ENCODE data around the gene CDH11.

CDH11 gene

DNA sequence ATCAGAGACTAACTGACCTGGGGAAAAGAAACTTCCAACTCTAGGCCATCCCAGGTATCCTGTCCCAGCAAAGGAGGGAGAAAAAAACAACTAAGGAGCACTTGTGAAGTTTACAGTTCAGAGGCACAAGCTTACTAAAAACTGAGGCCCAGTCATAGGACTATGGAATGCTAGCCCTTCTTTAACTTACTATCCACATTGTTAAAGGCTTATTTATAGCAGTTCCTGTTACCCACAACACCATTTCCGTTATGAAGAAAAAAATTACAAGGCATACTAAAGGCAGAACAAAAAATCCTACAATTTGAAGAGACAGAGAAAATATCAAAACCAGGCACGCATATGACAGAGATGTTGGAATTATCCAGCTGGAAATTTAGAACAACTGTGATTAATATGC, 159.1 kb downstream of the CDH11 start:
- no peaks in the 10 kb centered on the region for H3K36me3 ChIP-seq (ENCODE audit: control insufficient read depth, insufficient read depth, low read length)
- H3K27me3 ChIP-seq (ENCODE audit: control insufficient read depth, insufficient read depth, low read length) = no peaks in the 10 kb centered on the region
- H3K9me3 ChIP-seq (ENCODE audit: control insufficient read depth, insufficient read depth, low read depth, low read length) = no peaks in the 10 kb centered on the region
- H3K27ac ChIP-seq (ENCODE audit: low read depth, low read length) = no peak overlapping the region
- no peaks in the 10 kb centered on the region for H3K4me1 ChIP-seq (ENCODE audit: control insufficient read depth, insufficient read depth, low read length)
- no peak overlapping the region for H3K9ac ChIP-seq (ENCODE audit: low read length)
- no peak overlapping the region for H3K4me3 ChIP-seq (ENCODE audit: low read depth, low read length)

DNA sequence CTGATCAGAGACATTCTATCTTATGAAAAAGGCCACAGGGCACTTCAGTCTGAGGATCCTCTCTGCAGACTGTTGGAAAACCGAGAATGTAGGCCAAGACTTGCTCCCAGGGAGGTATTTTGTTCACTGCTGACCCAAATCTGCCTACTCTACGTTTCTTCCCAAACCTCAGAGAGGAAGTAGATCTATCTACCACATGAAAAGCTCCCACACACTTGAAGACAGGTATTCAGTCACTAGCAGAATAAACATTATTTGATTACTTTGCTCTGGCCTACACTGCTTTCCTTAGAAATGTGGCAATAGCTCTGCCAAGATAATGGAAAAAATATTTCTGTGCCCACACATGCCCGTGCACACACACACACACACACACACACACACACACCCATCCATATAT, 164.6 kb downstream of the CDH11 start:
- Histone ChIP-seq H3K36me3 (ENCODE audit: control insufficient read depth, insufficient read depth, low read length) (no peaks in the 10 kb centered on the region; the same call in 1 of the 2 replicates), H3K9ac (ENCODE audit: low read length) (no peak overlapping the region), H3K4me3 (ENCODE audit: low read depth, low read length) (no peak overlapping the region)

DNA sequence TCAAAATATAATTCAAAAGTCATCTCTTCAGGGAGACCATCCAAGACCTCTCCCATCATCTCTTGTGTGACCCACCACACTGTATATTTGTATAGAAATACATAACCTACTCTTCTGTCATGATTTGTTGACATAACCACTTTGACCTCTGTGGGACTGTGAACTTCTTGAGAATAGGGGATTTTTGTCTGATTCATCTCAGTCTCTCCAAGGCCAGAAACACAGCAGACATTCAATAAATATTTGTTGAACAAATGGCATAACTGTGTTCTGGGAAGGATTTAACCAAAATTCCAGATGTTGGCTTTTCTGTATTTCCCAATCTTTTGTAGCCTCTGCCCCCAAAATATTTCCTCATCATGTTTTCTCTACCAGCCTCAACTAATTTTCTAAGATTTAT, 169.7 kb downstream of the CDH11 start:
- no peaks in the 10 kb centered on the region for H3K9me3 ChIP-seq (ENCODE audit: control insufficient read depth, insufficient read depth, low read depth, low read length)
- H3K27me3 ChIP-seq (ENCODE audit: control insufficient read depth, insufficient read depth, low read length) = no peaks in the 10 kb centered on the region
- no peaks in the 10 kb centered on the region; the same call in 1 of the 2 replicates for H3K36me3 ChIP-seq (ENCODE audit: control insufficient read depth, insufficient read depth, low read length)
- no peak overlapping the region for H3K27ac ChIP-seq (ENCODE audit: low read depth, low read length)
- no peak overlapping the region for H3K4me3 ChIP-seq (ENCODE audit: low read depth, low read length)
- no peak overlapping the region for H3K9ac ChIP-seq (ENCODE audit: low read length)
- H3K4me1 ChIP-seq (ENCODE audit: control insufficient read depth, insufficient read depth, low read length) = no peaks in the 10 kb centered on the region

More for the DNA sequence above, 164.6 kb downstream of the CDH11 start:
- Histone ChIP-seq H3K4me1 (ENCODE audit: control insufficient read depth, insufficient read depth, low read length) (no peaks in the 10 kb centered on the region), H3K27me3 (ENCODE audit: control insufficient read depth, insufficient read depth, low read length) (no peaks in the 10 kb centered on the region), H3K27ac (ENCODE audit: low read depth, low read length) (no peak overlapping the region), H3K9me3 (ENCODE audit: control insufficient read depth, insufficient read depth, low read depth, low read length) (no peaks in the 10 kb centered on the region)

DNA sequence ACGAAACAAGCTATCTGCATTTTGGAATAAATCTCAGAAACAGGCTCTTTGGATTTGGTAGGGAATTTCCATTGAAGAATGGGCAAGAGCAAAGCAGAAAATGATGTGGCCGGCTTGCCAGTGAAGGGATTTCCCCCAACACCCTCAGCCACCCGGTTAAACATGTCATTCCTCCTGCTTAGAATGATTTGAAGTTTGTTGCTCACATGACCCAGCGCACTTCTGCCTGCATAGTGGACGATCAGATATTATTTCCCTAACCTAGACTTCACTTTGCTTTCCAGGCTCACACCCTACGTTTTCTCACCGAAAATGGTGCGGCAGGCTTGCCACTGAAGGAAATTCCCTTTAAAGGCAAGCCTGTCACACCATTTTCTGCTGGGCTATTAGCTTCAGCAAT, 170.7 kb downstream of the CDH11 start:
- Histone ChIP-seq H3K9ac (ENCODE audit: low read length) (no peak overlapping the region), H3K36me3 (ENCODE audit: control insufficient read depth, insufficient read depth, low read length) (no peaks in the 10 kb centered on the region; the same call in 1 of the 2 replicates), H3K27me3 (ENCODE audit: control insufficient read depth, insufficient read depth, low read length) (no peaks in the 10 kb centered on the region), H3K9me3 (ENCODE audit: control insufficient read depth, insufficient read depth, low read depth, low read length) (no peaks in the 10 kb centered on the region), H3K4me1 (ENCODE audit: control insufficient read depth, insufficient read depth, low read length) (no peaks in the 10 kb centered on the region), H3K27ac (ENCODE audit: low read depth, low read length) (no peak overlapping the region), H3K4me3 (ENCODE audit: low read depth, low read length) (no peak overlapping the region)

DNA sequence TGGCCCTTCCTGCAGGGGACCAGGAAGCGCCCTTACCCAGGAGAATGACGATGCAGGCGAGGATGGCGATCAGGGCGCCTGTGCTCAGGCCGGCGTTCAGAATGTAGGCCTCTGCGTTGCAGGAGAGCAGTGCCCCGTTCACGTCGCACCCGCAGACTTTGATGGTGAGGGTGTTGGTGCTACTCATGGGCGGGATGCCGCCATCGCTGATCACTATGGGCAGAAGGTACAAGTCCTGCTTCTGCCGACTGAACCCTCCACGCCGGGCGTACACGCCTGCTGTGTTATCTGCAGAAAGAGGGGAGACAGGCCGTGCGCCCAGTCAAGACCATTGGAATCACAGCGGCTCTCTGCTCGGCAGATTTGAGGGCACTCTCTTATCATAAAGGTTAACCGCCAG, 171.1 kb downstream of the CDH11 start:
- no peak overlapping the region for H3K9ac ChIP-seq (ENCODE audit: low read length)
- H3K9me3 ChIP-seq (ENCODE audit: control insufficient read depth, insufficient read depth, low read depth, low read length) = no peaks in the 10 kb centered on the region
- no peaks in the 10 kb centered on the region for H3K27me3 ChIP-seq (ENCODE audit: control insufficient read depth, insufficient read depth, low read length)
- H3K27ac ChIP-seq (ENCODE audit: low read depth, low read length) = no peak overlapping the region
- no peaks in the 10 kb centered on the region; the same call in 1 of the 2 replicates for H3K36me3 ChIP-seq (ENCODE audit: control insufficient read depth, insufficient read depth, low read length)
- no peak overlapping the region for H3K4me3 ChIP-seq (ENCODE audit: low read depth, low read length)
- H3K4me1 ChIP-seq (ENCODE audit: control insufficient read depth, insufficient read depth, low read length) = no peaks in the 10 kb centered on the region

DNA sequence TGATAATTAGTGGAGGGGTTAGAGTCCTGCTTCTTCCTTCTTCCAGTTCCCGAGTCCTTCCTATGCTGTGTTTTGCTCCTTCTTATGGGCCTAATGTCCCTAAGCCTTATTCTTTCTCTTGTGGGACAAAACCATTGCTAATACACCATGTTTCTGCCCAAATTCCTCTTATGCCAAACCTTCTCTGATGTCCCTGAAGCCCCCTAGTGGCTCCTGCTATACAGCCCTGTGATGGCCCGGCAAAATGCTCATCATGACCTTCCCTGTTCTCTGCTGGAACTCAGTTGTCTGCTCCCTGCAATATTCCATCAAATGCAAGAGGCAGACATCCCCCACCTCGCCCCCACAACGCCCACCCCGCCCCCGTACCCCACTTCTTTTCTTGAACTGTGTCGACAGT, 171.6 kb downstream of the CDH11 start:
- no peaks in the 10 kb centered on the region for H3K27me3 ChIP-seq (ENCODE audit: control insufficient read depth, insufficient read depth, low read length)
- H3K4me1 ChIP-seq (ENCODE audit: control insufficient read depth, insufficient read depth, low read length) = no peaks in the 10 kb centered on the region
- H3K9ac ChIP-seq (ENCODE audit: low read length) = no peak overlapping the region
- no peaks in the 10 kb centered on the region for H3K9me3 ChIP-seq (ENCODE audit: control insufficient read depth, insufficient read depth, low read depth, low read length)
- H3K27ac ChIP-seq (ENCODE audit: low read depth, low read length) = no peak overlapping the region
- H3K36me3 ChIP-seq (ENCODE audit: control insufficient read depth, insufficient read depth, low read length) = no peaks in the 10 kb centered on the region; the same call in 1 of the 2 replicates
- H3K4me3 ChIP-seq (ENCODE audit: low read depth, low read length) = no peak overlapping the region

DNA sequence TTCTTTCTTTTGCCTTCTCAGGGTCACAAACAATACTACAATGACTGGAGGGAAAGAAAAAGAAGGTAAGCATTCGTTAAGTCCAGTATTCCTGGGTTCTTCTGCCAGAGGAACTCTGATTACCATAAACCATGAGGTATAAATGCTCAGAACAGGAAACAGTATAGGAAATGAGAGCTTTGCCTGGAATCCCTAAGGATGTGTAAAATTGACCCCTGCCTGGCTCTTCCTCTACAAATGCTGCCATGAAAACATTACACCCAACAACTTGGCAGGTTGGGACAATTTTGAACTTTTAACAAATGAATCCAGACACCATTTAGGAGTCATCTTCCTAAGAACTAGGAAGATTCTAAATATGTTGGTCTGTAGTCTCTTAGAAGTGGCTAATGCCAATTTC, 173.8 kb downstream of the CDH11 start:
- no peaks in the 10 kb centered on the region for H3K9me3 ChIP-seq (ENCODE audit: control insufficient read depth, insufficient read depth, low read depth, low read length)
- H3K4me3 ChIP-seq (ENCODE audit: low read depth, low read length) = no peak overlapping the region
- H3K27me3 ChIP-seq (ENCODE audit: control insufficient read depth, insufficient read depth, low read length) = no peaks in the 10 kb centered on the region
- no peaks in the 10 kb centered on the region; the same call in 1 of the 2 replicates for H3K36me3 ChIP-seq (ENCODE audit: control insufficient read depth, insufficient read depth, low read length)
- no peak overlapping the region for H3K9ac ChIP-seq (ENCODE audit: low read length)
- H3K27ac ChIP-seq (ENCODE audit: low read depth, low read length) = no peak overlapping the region
- no peaks in the 10 kb centered on the region for H3K4me1 ChIP-seq (ENCODE audit: control insufficient read depth, insufficient read depth, low read length)

DNA sequence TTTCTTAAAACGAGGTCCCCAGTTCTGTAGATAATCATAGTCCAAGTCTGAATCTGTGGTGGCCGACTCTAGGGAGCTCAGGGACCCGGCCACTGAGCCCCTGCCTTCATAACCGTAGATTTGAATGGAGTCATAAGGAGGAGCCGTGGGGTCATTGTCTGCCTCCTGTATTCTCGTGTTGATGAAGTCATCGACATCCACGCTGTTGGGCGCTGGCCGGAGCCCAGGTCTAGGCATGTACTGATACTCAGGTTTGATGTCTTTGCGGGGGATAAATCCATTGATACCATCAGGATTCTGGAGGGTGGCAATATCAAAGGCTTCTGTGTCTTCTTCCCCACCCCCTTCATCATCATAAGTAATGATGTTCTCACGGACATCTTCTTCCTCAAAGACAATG, 174.2 kb downstream of the CDH11 start:
- Histone ChIP-seq H3K9me3 (ENCODE audit: control insufficient read depth, insufficient read depth, low read depth, low read length) (no peaks in the 10 kb centered on the region), H3K27me3 (ENCODE audit: control insufficient read depth, insufficient read depth, low read length) (no peaks in the 10 kb centered on the region), H3K4me1 (ENCODE audit: control insufficient read depth, insufficient read depth, low read length) (no peaks in the 10 kb centered on the region), H3K9ac (ENCODE audit: low read length) (no peak overlapping the region), H3K36me3 (ENCODE audit: control insufficient read depth, insufficient read depth, low read length) (no peaks in the 10 kb centered on the region; the same call in 1 of the 2 replicates), H3K27ac (ENCODE audit: low read depth, low read length) (no peak overlapping the region), H3K4me3 (ENCODE audit: low read depth, low read length) (no peak overlapping the region)

DNA sequence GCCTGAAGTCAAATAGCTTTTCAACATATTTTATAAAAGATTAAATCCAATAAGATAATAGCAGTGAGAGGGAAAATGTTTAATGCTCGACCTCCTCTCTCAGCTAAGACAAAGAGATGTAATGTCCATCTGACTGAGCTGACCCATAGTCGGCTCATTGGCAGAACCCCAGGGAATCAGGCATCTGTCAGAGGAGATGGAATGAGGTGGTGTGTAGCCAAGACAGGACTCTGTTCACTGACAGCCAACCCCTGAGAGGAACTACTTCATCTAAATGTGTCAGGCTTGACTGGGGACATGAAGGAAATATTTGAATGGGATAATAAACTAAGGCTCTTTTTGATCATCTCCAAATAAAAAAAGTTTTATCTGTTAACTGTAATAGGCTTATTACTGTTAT, 188.0 kb downstream of the CDH11 start:
- no peak overlapping the region for H3K9ac ChIP-seq (ENCODE audit: low read length)
- H3K4me3 ChIP-seq (ENCODE audit: low read depth, low read length) = no peak overlapping the region
- no peaks in the 10 kb centered on the region for H3K4me1 ChIP-seq (ENCODE audit: control insufficient read depth, insufficient read depth, low read length)
- H3K9me3 ChIP-seq (ENCODE audit: control insufficient read depth, insufficient read depth, low read depth, low read length) = no peaks in the 10 kb centered on the region
- no peaks in the 10 kb centered on the region for H3K36me3 ChIP-seq (ENCODE audit: control insufficient read depth, insufficient read depth, low read length)
- no peaks in the 10 kb centered on the region for H3K27me3 ChIP-seq (ENCODE audit: control insufficient read depth, insufficient read depth, low read length)
- H3K27ac ChIP-seq (ENCODE audit: low read depth, low read length) = no peak overlapping the region

DNA sequence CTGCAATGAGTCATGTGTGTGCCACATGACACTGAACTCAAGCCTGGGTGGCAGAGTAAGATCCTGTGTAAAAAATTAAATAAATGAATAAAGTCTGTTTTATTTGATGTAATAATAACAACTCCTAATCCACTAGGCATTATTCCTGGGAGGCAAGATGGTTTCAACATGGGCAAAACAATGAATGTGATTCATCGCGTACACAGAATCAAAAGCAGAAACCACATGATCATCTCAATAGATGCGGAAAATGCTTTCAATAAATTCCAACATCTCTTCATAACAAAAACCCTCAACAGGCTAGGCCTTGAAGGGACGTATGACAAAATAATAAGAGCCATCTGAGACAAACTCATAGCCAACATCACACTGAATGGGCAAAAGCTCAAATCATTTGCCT, 195.4 kb downstream of the CDH11 start:
- H3K4me1 ChIP-seq (ENCODE audit: control insufficient read depth, insufficient read depth, low read length) = no peaks in the 10 kb centered on the region
- H3K4me3 ChIP-seq (ENCODE audit: low read depth, low read length) = no peak overlapping the region
- H3K9ac ChIP-seq (ENCODE audit: low read length) = no peak overlapping the region
- H3K36me3 ChIP-seq (ENCODE audit: control insufficient read depth, insufficient read depth, low read length) = no peaks in the 10 kb centered on the region
- H3K9me3 ChIP-seq (ENCODE audit: control insufficient read depth, insufficient read depth, low read depth, low read length) = peaks cover 15% of the 10 kb centered on the region
- no peak overlapping the region for H3K27ac ChIP-seq (ENCODE audit: low read depth, low read length)
- H3K27me3 ChIP-seq (ENCODE audit: control insufficient read depth, insufficient read depth, low read length) = no peaks in the 10 kb centered on the region; the same call in 1 of the 2 replicates

DNA sequence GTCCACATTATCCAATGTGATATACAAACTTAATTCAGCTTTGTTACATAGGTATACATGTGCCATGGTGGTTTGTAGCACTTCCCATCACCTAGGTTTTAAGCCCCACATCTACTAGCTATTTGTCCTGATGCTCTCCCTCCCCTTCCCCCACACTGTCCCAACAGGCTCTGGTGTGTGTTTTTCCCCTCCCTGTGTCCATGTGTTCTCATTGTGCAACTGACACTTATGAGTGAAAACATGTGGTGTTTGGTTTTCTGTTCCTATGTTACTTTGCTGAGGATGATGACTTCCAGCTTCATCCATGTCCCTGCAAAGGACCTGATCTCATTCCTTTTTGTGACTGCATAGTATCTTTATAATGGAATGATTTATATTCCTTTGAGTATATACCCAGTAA, 196.7 kb downstream of the CDH11 start:
- Histone ChIP-seq H3K27me3 (ENCODE audit: control insufficient read depth, insufficient read depth, low read length) (no peaks in the 10 kb centered on the region; the same call in 1 of the 2 replicates), H3K9ac (ENCODE audit: low read length) (no peak overlapping the region), H3K4me3 (ENCODE audit: low read depth, low read length) (no peak overlapping the region), H3K4me1 (ENCODE audit: control insufficient read depth, insufficient read depth, low read length) (no peaks in the 10 kb centered on the region), H3K36me3 (ENCODE audit: control insufficient read depth, insufficient read depth, low read length) (no peaks in the 10 kb centered on the region), H3K27ac (ENCODE audit: low read depth, low read length) (no peak overlapping the region), H3K9me3 (ENCODE audit: control insufficient read depth, insufficient read depth, low read depth, low read length) (peaks cover 15% of the 10 kb centered on the region)

DNA sequence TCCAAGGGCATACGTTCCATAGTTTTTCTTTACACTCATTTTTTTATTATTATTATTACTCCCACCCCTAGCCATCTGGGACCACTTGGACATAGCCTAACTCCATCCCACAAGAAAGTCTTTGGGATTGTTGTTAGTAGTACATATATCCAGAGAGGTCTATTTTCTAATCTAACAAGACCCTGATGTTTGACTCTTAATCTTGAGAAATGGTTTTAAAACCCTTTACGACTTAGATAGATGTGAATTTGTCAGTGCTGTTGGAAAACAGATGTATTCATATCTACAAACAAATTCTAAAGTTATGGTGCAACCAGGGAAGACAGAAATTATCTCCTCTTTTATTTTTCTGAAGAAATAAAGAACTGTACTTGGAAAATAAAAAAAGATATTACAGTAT, 197.8 kb downstream of the CDH11 start:
- no peaks in the 10 kb centered on the region for H3K36me3 ChIP-seq (ENCODE audit: control insufficient read depth, insufficient read depth, low read length)
- no peak overlapping the region for H3K27ac ChIP-seq (ENCODE audit: low read depth, low read length)
- H3K9me3 ChIP-seq (ENCODE audit: control insufficient read depth, insufficient read depth, low read depth, low read length) = peaks cover 15% of the 10 kb centered on the region
- H3K4me3 ChIP-seq (ENCODE audit: low read depth, low read length) = no peak overlapping the region
- no peak overlapping the region for H3K9ac ChIP-seq (ENCODE audit: low read length)
- no peaks in the 10 kb centered on the region for H3K4me1 ChIP-seq (ENCODE audit: control insufficient read depth, insufficient read depth, low read length)
- no peaks in the 10 kb centered on the region; the same call in 1 of the 2 replicates for H3K27me3 ChIP-seq (ENCODE audit: control insufficient read depth, insufficient read depth, low read length)

Data from HUES6 (cell line).